ENCODE results near the gene ADCK2. TPM values are rescaled to one million over a fixed set of nuclear protein-coding genes. Genes with fewer than 3 reads are reported as not detected.
"Not testable (repeated sequence)": the region's sequence is repeated elsewhere in the genome, so short reads cannot be mapped to it uniquely, and the experiment has no call there.

Gene ADCK2
- total RNA-seq, 3 donors from 2014 or later (not counting 1 experiment from before 2014, with no cell fraction given): 12.6 to 20.7 (median 15.8) TPM

DNA sequence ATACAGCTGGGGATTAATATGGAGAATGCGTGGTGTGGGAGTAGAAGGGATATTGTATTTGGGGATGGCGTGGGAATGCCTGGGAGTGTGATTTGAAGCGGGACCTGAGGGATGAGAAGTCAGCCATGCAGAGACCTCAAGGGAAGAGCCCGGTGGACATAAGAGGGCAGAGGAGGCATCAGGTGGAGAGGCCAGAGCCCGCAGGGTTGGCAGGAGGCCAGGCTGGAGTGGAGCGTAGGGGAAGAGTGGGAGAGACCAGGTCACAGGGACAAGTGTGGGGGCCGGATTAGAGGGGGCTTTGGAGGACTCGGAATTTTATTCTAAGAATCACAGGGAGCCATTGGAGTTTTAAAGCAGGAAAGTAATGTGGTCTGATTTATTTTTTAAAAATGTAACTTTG lies 25.7 kb downstream of the ADCK2 start:
- no peaks in the 10 kb centered on the region for H3K9me3 ChIP-seq (ENCODE audit: control insufficient read depth, insufficient read depth, low read length)
- Mint-ChIP-seq H3K4me3 (peak overlapping the region; percentile 99), H3K4me1 (peaks cover 44 to 47% of the 10 kb centered on the region in 2 donors), H3K36me3 (no peaks in the 10 kb centered on the region), H3K27ac (peak overlapping the region; percentile 96 to 98), H3K27me3 (ENCODE audit: low read depth in 2 of 2) (no peaks in the 10 kb centered on the region), H3K9me3 (no peaks in the 10 kb centered on the region)
- H3K36me3 ChIP-seq (ENCODE audit: control insufficient read depth, insufficient read depth, low read length): peaks cover 5% of the 10 kb centered on the region
- H3K27me3 ChIP-seq (ENCODE audit: control insufficient read depth, insufficient read depth, low read length): no peaks in the 10 kb centered on the region
- DNase-seq: no peak
- H3K27ac ChIP-seq (ENCODE audit: low read length): no peak overlapping the region
- peaks cover 23% of the 10 kb centered on the region for H3K4me1 ChIP-seq (ENCODE audit: control insufficient read depth, insufficient read depth, low read length)
- intact Hi-C loops (cut with micrococcal nuclease): loop anchor here (10.0 kb wide), 2 partner anchors 226 to 316 kb away; partner anchors contain the start of genes BRAF and MRPS33
- TF ChIP-seq, protein P1, sequence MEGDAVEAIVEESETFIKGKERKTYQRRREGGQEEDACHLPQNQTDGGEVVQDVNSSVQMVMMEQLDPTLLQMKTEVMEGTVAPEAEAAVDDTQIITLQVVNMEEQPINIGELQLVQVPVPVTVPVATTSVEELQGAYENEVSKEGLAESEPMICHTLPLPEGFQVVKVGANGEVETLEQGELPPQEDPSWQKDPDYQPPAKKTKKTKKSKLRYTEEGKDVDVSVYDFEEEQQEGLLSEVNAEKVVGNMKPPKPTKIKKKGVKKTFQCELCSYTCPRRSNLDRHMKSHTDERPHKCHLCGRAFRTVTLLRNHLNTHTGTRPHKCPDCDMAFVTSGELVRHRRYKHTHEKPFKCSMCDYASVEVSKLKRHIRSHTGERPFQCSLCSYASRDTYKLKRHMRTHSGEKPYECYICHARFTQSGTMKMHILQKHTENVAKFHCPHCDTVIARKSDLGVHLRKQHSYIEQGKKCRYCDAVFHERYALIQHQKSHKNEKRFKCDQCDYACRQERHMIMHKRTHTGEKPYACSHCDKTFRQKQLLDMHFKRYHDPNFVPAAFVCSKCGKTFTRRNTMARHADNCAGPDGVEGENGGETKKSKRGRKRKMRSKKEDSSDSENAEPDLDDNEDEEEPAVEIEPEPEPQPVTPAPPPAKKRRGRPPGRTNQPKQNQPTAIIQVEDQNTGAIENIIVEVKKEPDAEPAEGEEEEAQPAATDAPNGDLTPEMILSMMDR (IDR thresholded peaks at IDR 0.05): no peak
- WGBS (ENCODE audit: insufficient coverage): 96% methylated on average over 8 of the region's 8 CpGs
- no peak for ATAC-seq
- H3K4me3 ChIP-seq (ENCODE audit: low read length): no peak overlapping the region

DNA sequence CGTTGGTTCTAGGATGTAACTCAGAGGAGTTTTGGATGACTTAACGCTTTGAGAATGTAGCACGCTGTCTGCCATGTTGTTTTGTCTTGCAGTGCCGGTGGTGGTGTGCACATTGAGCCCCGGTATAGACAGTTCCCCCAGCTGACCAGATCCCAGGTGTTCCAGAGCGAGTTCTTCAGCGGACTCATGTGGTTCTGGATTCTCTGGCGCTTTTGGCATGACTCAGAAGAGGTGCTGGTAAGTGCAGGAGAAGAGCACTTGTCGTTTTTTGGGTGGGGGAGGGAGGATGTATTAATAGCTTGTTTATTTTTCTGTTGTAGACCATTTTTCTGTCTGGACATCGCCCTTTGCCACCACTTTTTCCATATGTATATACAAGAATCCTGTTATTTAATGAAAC lies 30.0 kb downstream of the ADCK2 start:
- H3K36me3 ChIP-seq (ENCODE audit: control insufficient read depth, insufficient read depth, low read length): peaks cover 18% of the 10 kb centered on the region
- ATAC-seq (no peak), DNase-seq (no peak)
- no peak overlapping the region for H3K4me3 Mint-ChIP-seq
- no peaks in the 10 kb centered on the region for H3K27me3 Mint-ChIP-seq (ENCODE audit: low read depth in 2 of 2)
- no peaks in the 10 kb centered on the region for H3K27me3 ChIP-seq (ENCODE audit: control insufficient read depth, insufficient read depth, low read length)
- no peak overlapping the region for H3K4me3 ChIP-seq (ENCODE audit: low read length)
- peak overlapping the region in 1 of 2 donors; percentile 21 for H3K27ac Mint-ChIP-seq
- no peak overlapping the region for H3K27ac ChIP-seq (ENCODE audit: low read length)
- no peaks in the 10 kb centered on the region for H3K9me3 ChIP-seq (ENCODE audit: control insufficient read depth, insufficient read depth, low read length)
- TF ChIP-seq, protein P1 (IDR thresholded peaks at IDR 0.05): no peak
- WGBS (ENCODE audit: insufficient coverage): 95% methylated on average over 9 of the region's 10 CpGs
- H3K9me3 Mint-ChIP-seq: no peaks in the 10 kb centered on the region
- no peaks in the 10 kb centered on the region for H3K36me3 Mint-ChIP-seq
- intact Hi-C loops (cut with micrococcal nuclease): no loop called here
- peaks cover 10% of the 10 kb centered on the region for H3K4me1 ChIP-seq (ENCODE audit: control insufficient read depth, insufficient read depth, low read length)
- H3K4me1 Mint-ChIP-seq: peaks cover 26 to 27% of the 10 kb centered on the region in 2 donors

DNA sequence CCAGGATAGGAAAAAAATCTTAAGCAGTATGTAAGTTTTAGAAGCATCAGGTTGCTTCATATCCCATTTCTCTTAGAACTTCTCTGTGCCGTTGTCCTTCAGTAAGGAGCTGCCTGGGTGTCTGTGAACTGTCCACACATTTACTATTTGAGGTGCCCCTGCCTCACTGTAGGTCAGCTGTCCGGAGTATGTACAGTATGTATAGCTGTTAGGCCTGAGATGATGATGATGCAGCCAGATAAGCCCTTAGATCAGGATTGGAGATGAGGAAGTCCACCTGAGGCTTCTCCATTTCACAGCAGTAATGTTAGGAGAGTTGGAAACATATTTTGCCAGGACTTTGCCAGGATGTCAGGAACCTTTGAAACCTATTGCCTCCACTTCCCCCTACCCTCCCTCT lies 31.5 kb downstream of the ADCK2 start:
- 100% methylated on average over 2 of the region's 2 CpGs for WGBS (ENCODE audit: insufficient coverage)
- H3K27me3 ChIP-seq (ENCODE audit: control insufficient read depth, insufficient read depth, low read length): no peaks in the 10 kb centered on the region
- no peaks in the 10 kb centered on the region for H3K4me1 ChIP-seq (ENCODE audit: control insufficient read depth, insufficient read depth, low read length)
- intact Hi-C loops (cut with micrococcal nuclease): no loop called here
- Mint-ChIP-seq H3K27me3 (ENCODE audit: low read depth in 2 of 2) (no peaks in the 10 kb centered on the region), H3K4me1 (peaks cover 14 to 15% of the 10 kb centered on the region in 2 donors), H3K4me3 (no peak overlapping the region), H3K27ac (peak overlapping the region in 1 of 2 donors; percentile 31), H3K9me3 (no peaks in the 10 kb centered on the region), H3K36me3 (no peaks in the 10 kb centered on the region)
- TF ChIP-seq, protein P1 (IDR thresholded peaks at IDR 0.05): no peak
- no peak for DNase-seq
- H3K27ac ChIP-seq (ENCODE audit: low read length): no peak overlapping the region
- no peak overlapping the region for H3K4me3 ChIP-seq (ENCODE audit: low read length)
- ATAC-seq: no peak
- no peaks in the 10 kb centered on the region for H3K9me3 ChIP-seq (ENCODE audit: control insufficient read depth, insufficient read depth, low read length)
- H3K36me3 ChIP-seq (ENCODE audit: control insufficient read depth, insufficient read depth, low read length): peaks cover 18% of the 10 kb centered on the region

DNA sequence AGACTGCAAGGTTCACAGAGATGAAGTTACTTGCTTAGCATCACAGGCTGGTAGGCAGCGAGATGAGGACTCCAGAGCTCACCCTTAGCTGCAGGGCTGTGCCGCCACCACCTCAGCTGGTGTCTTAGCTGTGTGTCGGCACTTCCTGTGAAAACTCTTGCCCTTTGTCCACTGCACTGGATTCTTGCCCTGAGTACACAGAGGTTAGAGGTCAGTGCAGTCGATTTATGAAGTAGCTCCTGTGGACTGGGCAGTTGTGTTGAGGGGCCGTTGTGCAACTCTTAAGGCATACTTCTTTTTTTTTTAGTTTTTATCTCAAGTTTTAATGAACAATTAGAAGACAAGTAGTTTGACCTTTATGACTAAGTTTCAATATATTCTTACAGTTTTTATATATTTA lies 34.4 kb downstream of the ADCK2 start:
- Mint-ChIP-seq H3K4me3 (no peak overlapping the region), H3K4me1 (peaks cover 7 to 16% of the 10 kb centered on the region in 2 donors), H3K27me3 (ENCODE audit: low read depth in 2 of 2) (no peaks in the 10 kb centered on the region), H3K9me3 (no peaks in the 10 kb centered on the region), H3K36me3 (no peaks in the 10 kb centered on the region), H3K27ac (no peak overlapping the region)
- Histone ChIP-seq H3K4me3 (ENCODE audit: low read length) (no peak overlapping the region), H3K4me1 (ENCODE audit: control insufficient read depth, insufficient read depth, low read length) (no peaks in the 10 kb centered on the region), H3K27ac (ENCODE audit: low read length) (no peak overlapping the region), H3K36me3 (ENCODE audit: control insufficient read depth, insufficient read depth, low read length) (peaks cover 18% of the 10 kb centered on the region), H3K27me3 (ENCODE audit: control insufficient read depth, insufficient read depth, low read length) (no peaks in the 10 kb centered on the region), H3K9me3 (ENCODE audit: control insufficient read depth, insufficient read depth, low read length) (no peaks in the 10 kb centered on the region)
- intact Hi-C loops (cut with micrococcal nuclease): no loop called here
- TF ChIP-seq, protein P1 (IDR thresholded peaks at IDR 0.05): no peak
- no peak for DNase-seq
- no peak for ATAC-seq
- 91% methylated on average over 4 of the region's 5 CpGs for WGBS (ENCODE audit: insufficient coverage)

DNA sequence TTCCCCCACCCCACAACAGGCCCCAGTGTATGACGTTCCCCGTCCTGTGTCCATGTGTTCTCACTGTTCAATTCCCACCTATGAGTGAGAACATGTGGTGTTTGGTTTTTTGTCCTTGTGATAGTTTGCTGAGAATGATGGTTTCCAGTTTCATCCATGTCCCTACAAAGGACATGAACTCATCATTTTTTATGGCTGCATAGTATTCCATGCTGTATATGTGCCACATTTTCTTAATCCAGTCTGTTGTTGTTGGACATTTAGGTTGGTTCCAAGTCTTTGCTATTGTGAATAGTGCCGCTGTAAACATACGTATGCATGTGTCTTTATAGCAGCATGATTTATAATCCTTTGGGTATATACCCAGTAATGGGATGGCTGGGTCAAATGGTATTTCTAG lies 36.0 kb downstream of the ADCK2 start:
- intact Hi-C loops (cut with micrococcal nuclease); H3K27ac Mint-ChIP-seq; DNase-seq; ATAC-seq; H3K4me1 ChIP-seq (ENCODE audit: control insufficient read depth, insufficient read depth, low read length); H3K9me3 Mint-ChIP-seq; H3K27me3 ChIP-seq (ENCODE audit: control insufficient read depth, insufficient read depth, low read length); H3K27ac ChIP-seq (ENCODE audit: low read length); H3K4me3 ChIP-seq (ENCODE audit: low read length); H3K4me3 Mint-ChIP-seq; H3K27me3 Mint-ChIP-seq (ENCODE audit: low read depth in 2 of 2); H3K36me3 Mint-ChIP-seq; H3K9me3 ChIP-seq (ENCODE audit: control insufficient read depth, insufficient read depth, low read length): not testable (repeated sequence)
- 95% methylated on average over 4 of the region's 4 CpGs for WGBS (ENCODE audit: insufficient coverage)
- H3K36me3 ChIP-seq (ENCODE audit: control insufficient read depth, insufficient read depth, low read length): peaks cover 12% of the 10 kb centered on the region
- H3K4me1 Mint-ChIP-seq: peaks cover 9 to 20% of the 10 kb centered on the region in 2 donors
